HG02884 (cell line): Measurements from ENCODE around the gene BAG2.
A peak's percentile ranks its signal among the peaks of the same experiment; 100 is the strongest.

Source experiments
- ATAC-seq: cut with Tn5 transposase; IDR thresholded peaks from one replicate; pipeline ENCODE4 v1.9.1; 2021; ENCODE audit warnings: mild to moderate bottlenecking, moderate library complexity; ENCODE audit not compliant: unreplicated experiment

BAG2 gene

DNA sequence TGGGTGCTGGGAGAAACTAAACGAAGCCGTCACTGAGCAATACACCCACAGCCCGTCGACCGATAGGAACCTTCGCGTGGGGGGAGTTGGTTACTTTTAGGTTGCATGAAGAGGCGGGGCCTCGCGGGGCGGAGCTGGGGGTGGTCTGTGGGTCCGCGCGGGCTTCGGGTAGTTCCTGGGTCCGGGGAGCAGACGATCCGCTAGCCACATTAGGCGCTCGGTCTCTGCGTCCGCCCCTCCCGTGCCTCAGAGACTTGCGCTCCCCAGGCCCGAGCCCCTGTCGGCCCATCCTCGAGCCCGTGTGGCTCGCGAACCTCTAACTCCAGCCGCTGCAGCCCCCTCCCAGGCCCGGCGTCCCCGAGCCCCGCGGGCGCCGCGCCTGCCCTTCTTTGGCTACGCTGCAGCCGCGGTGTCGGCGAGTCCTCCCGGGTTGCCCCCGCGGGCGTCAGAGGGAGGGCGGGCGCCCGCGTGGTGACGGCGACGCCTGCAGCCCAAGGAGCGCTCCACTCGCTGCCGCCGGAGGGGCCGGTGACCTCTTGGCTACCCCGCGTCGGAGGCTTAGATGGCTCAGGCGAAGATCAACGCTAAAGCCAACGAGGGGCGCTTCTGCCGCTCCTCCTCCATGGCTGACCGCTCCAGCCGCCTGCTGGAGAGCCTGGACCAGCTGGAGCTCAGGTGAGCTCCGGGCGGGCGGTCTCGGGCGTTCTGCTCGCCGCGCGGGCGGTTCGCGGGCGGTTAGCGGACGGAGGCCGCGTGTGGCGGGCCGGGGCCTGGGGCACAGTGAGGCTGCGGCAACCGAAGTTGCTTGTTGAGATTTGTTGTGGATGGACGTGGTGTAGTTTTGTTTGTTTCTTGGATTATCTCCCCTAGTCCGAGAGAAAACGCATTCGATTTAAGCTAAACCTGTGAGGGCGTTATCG is at the start of gene BAG2:
TSS of gene BAG2 (plus strand) at position 191 of the 920 bp plus-strand sequence. CDS start at position 563, 372 bp downstream.
- peak; percentile 83 for ATAC-seq

DNA sequence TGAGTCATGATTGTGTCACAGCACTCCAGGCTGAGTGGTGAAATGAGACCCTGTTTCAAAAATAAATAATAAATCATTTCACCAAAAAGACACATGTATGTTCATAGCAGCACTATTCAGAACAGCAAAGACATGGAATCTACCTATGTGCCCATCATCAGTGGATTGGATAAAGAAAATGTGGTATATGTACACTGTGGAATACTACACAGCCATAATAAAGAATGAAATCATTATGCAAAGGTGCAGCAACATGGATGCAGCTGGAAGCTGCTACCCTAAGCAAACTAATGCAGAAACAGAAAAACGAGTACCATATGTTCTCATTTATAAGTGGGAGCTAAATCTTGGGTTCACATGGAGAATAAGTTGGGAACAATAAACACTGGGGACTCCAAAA is 49.0 kb upstream of the BAG2 start:
- ATAC-seq, result no peak

GRCh38 chr6:57127763-57128162 is 44.4 kb upstream of the BAG2 start:
- no peak for ATAC-seq

DNA sequence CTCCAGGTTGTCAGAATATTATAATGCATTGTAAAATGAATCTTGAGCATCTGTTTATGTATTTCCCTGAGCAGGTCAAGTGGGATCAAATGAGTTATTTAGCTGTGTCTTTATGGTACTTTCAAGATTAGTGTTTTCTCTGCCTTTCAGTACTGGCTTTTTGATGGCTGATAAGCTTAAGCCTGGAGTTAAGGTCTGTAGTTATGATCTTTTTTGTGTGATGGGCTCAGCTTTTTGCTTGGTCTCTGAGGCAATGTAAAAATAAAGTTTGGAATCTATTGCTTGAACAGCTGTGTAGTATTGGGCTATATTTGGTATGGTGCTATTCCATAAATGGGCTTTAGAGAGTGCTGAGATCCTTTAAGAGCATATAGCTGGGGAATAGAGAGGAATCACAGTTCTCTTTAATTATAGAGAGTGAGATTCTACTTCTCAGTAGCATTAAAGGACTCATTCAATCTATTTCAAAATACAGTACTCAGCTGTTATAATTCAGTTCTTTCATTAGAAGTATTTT is 41.4 kb upstream of the BAG2 start:
- no peak for ATAC-seq

DNA sequence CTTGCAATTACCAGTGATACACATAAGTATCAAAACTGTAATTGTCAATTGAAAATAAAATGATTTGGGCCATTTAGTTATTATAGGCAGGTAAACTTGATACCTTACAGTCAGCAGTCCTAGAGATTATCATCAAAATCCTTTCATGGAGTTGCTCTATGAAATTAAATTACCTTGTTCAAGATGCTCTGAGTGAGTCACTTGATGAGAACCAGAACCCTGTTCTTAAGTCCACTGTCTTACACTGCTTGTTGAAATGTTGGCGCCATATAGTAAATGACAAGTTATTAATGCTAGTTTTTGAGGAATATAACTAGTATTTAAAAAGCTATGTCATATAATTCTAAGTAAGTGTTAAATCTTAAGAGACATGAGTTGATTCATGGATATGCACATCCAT is 37.2 kb upstream of the BAG2 start:
- ATAC-seq, result no peak

DNA sequence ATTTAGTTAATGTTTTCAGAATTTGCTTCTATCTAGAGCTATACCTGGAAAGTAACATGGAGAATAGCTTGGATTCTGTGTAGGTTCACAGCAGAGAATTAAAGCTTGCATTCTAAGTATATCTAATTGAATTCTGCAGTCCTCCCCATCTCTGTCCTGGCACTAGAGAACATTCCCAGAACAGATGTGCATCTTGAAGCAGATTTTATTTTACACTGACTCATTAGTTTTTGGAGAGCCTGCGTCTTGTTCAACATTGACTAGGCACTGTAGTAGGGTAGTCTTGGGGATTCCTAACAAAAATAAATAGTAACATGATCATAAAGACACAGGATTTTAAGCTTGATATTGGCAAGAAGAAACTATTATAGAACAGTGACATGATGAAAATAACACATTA is 36.2 kb upstream of the BAG2 start:
- ATAC-seq, result no peak

GRCh38 chr6:57137350-57137749 is 34.8 kb upstream of the BAG2 start:
- no peak for ATAC-seq

DNA sequence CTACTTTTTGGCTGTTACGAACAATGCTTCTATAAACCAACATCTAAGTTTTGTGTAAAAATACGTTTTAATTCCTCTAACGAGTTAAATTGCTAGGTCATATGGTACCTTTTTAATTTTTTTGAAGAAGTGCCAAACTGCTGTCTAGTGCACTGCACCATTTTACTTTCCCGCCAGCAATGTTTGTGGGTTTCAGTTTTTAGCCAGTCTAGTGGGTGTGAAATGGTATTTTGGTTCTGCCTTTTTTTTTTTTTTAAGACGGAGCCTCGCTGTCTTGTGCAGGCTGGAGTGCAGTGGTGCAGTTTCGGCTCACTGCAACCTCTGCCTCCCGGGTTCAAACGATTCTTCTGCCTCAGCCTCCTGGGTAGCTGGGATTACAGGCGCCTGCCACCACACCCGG is 34.1 kb upstream of the BAG2 start:
- ATAC-seq, result no peak

GRCh38 chr6:57141451-57142177 is 30.5 kb upstream of the BAG2 start:
- no peak for ATAC-seq

DNA sequence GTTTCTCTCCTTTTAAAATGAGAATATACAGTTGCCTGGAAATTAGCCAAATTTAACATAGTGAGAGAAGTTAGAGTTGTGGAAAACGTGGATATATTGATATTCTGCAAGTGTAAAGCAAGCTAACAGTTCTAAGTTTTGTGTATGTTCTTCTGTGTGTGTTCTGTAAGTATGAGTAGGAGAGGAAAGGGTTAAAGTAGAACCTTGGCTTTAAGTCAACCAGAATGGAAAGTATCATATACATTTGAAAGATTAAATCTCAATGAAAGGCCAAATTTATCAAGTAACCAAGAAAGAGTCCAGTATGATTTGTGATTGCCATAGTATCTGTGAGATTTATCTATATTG is 30.0 kb upstream of the BAG2 start:
- ATAC-seq, result no peak

- ATAC-seq, result no peak
These were observed 28.4 kb upstream of the BAG2 start for GRCh38 chr6:57143690-57144089.

DNA sequence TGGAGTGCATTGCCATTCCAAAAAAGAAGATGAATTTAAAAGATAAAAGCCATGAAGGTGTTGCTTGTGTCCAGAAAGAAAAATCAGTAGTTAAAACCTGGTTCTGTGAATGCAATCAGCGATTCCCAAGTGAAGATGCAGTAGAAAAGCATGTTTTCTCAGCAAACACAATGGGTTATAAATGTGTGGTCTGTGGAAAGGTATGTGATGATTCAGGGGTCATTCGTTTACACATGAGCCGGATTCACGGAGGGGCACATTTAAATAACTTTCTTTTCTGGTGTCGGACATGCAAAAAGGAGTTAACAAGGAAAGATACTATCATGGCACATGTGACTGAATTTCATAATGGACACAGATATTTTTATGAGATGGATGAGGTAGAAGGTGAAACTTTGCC is 24.7 kb upstream of the BAG2 start:
- no peak for ATAC-seq

- ATAC-seq, result no peak
These were observed 23.9 kb upstream of the BAG2 start for GRCh38 chr6:57147955-57148858.

DNA sequence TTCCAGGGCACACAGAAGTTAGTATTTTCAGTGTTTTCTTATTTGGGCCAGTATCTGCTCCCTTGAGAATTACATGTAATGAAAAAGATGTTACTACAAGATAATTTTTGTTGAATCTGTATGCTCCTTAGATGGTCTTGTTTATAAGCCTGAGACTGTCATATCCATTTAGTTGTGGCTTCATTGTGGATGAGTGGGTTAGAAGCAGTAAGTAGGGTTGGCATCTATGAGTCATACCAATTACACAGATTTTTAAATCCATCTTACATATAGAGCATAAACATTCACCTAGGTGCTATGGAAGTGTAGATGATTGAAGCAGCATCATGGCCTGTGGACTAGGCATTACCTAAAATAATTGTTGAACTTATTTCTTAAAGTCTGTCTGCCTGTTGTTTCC is 13.5 kb upstream of the BAG2 start:
- ATAC-seq, result no peak

GRCh38 chr6:57159127-57159526 is 13.0 kb upstream of the BAG2 start:
- ATAC-seq, result no peak

- no peak for ATAC-seq
These were observed 10.1 kb upstream of the BAG2 start for GRCh38 chr6:57162028-57162427.

- no peak for ATAC-seq
These were observed 9.6 kb upstream of the BAG2 start for GRCh38 chr6:57162516-57162915.

DNA sequence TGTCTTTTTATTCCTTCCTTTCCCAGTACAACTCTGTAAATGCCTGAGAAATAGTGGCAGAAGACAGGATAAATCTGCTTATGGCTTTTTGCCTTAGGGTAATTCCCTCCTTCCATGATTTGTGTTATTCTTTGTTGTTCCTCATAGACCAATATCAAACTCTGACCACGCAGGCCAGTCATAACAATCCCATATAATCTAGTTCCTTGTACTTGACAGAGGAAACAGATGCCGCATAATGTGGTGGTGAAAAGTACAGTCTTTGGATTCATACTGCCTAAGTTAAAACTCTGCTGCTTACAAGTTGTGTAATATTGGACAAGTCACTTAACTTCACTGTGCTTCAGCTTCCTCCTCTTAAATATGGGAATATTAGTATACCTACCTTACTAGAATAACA is 8.2 kb upstream of the BAG2 start:
- ATAC-seq, result no peak

DNA sequence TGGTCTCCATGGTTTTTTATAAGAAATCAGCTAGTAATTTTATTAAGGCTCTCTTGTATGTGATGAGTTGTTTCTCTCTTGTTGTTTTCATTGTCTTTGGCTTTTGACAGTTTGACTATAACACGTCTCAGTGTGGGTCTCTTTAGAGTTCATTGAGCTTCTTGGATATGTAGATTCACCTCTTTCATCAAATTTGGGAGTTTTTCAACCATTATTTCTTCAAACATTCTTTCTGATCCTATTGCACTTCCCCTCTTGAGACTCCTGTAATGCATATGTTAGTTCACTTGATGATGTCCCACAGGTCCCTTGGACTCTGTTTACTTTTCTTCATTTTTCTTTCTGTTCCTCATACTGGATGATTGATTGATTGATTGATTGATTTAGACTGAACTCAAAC is 7.0 kb upstream of the BAG2 start:
- ATAC-seq, result no peak

- no peak for ATAC-seq
These were observed 1.1 kb downstream of the BAG2 start for GRCh38 chr6:57173056-57173885.
